ENCODE results near the gene CUEDC1.

CUEDC1 gene

GRCh38 chr17:57838453-57838852 is 116.8 kb downstream of the CUEDC1 start:
- DNase-seq (ENCODE audit: low read depth in 2 of 2): no peak

GRCh38 chr17:57835333-57835900 is 119.8 kb downstream of the CUEDC1 start:
- DNase-seq (ENCODE audit: low read depth in 2 of 2): no peak

DNA sequence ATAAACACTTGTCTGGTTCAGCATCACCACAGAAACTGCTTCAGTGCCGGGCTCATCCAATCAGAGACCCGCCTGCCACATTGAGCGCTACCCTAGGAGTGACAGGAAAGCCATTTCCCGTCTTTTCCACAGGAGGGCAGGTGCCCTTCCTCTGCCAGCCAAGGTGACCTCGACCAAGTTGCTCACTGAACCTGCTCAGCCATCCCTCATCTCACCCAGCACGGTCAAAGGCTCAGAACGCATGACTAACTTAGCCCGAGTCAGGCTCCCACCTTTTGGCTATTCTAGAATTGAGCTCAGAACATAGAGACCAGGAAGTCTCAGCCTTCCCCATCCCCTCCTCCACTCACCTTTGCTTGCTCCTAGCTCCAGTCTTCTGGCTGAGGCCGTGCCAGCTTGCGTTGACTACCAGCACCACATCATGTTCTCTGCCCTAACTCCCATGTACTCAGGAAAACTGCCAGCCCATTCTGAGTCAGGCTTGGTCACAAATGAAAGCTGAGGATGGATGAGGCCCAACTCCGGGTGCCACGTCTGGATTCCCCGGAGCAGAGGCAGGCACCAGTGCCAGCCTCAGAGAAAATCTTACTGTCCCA is 121.0 kb downstream of the CUEDC1 start:
- no peak for DNase-seq (ENCODE audit: low read depth in 2 of 2)

GRCh38 chr17:57833179-57833939 is 121.9 kb downstream of the CUEDC1 start:
- peak; percentile 61 to 62 for DNase-seq (ENCODE audit: low read depth in 2 of 2)

- DNase-seq (ENCODE audit: low read depth in 2 of 2): no peak
Measured at GRCh38 chr17:57832314-57833178, 122.7 kb downstream of the CUEDC1 start.

GRCh38 chr17:57830880-57831279 is 124.3 kb downstream of the CUEDC1 start:
- DNase-seq (ENCODE audit: low read depth in 2 of 2): no peak

- DNase-seq (ENCODE audit: low read depth in 2 of 2): no peak
Measured at GRCh38 chr17:57823469-57824401, 131.5 kb downstream of the CUEDC1 start.

GRCh38 chr17:57819867-57820266 is 135.3 kb downstream of the CUEDC1 start:
- no peak for DNase-seq (ENCODE audit: low read depth in 2 of 2)

DNA sequence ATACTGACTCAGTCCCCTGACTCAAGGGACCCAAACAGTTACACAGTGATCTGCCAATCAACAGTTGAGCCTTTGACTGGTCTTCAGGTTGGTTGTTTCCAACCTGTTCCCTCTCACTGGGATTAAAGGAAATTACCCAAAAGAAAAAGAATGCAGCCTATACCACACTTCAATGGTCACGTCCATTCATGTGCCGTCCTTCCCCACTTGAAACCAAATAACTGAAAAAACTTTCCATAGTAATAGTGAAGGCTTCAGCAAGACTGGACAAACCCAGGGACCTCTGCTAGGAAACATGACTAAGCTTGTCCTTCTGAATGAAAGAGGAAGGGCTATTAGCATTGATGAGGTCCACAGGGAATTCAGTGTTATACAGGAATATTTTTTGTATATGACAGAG is 135.9 kb downstream of the CUEDC1 start:
- no peak for DNase-seq (ENCODE audit: low read depth in 2 of 2)

GRCh38 chr17:57818066-57818465 is 137.1 kb downstream of the CUEDC1 start:
- DNase-seq (ENCODE audit: low read depth in 2 of 2): no peak

- no peak for DNase-seq (ENCODE audit: low read depth in 2 of 2)
Measured at GRCh38 chr17:57817299-57817698, 137.9 kb downstream of the CUEDC1 start.

- DNase-seq (ENCODE audit: low read depth in 2 of 2): no peak
Measured at GRCh38 chr17:57814421-57814820, 140.8 kb downstream of the CUEDC1 start.

- no peak for DNase-seq (ENCODE audit: low read depth in 2 of 2)
Measured at GRCh38 chr17:57811638-57812280, 143.5 kb downstream of the CUEDC1 start.

Data from activated CD4-positive, alpha-beta T cell treated with anti-CD3 and anti-CD28 coated beads for 24 hours (primary cell).